GM18519 (cell line): ENCODE measurements around the gene ZNF215.
A peak's percentile ranks its signal among the peaks of the same experiment; 100 is the strongest.
"Not testable (repeated sequence)": the region's sequence is repeated elsewhere in the genome, so short reads cannot be mapped to it uniquely, and the experiment has no call there.

ENCODE experiments used
- ATAC-seq: cut with Tn5 transposase; IDR thresholded peaks from one replicate; pipeline ENCODE4 v1.9.1; 2021; ENCODE audit warnings: mild to moderate bottlenecking, moderate library complexity; ENCODE audit not compliant: unreplicated experiment, low FRiP score

ZNF215 gene

DNA sequence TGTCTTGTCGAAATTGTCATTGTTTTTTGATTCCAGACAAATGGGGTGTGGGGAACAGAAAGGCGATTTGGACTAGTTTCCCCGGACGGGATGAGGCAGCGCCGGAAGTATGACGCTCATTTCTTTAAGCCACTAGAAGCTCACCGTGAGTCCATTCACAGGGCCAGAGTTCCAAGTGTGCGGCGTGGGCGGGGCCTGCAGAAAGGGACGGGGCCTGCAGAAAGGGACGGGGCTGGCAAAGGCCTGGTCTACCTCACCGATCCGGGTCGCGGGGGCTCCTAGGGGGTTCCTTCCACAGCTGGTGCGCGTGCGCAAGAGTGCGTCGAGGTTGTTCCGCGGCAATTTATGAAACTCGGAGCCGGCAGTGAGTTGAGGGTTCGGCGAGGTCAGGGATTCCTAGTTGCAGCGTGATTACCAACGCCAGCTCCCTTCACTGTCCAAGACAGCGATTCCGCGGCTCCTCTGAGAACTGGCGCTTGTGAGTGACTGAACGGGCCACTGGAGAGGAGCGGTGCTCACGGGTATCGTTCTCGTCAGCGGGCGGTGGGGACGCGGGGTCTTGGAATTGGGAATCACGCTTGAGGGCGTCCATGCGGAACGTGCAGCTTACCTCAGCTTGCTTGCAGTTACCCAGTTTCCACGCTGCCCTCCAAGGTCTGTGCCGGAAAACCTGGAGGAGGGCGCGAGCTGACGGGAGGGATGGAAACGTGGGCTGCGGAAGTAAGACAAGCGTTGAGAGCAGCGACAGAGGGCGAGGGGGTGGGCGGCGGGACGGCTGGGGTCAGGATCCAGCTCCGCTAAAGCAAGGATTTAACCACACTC is at the start of gene ZNF215:
TSS of gene ZNF215 (plus strand) at position 219 of the 822 bp plus-strand sequence. CDS start 5,847 bp downstream, outside the sequence.
- ATAC-seq: peak; percentile 78

GRCh38 chr11:6876914-6877313 is 49.3 kb upstream of the ZNF215 start:
- ATAC-seq: no peak

DNA sequence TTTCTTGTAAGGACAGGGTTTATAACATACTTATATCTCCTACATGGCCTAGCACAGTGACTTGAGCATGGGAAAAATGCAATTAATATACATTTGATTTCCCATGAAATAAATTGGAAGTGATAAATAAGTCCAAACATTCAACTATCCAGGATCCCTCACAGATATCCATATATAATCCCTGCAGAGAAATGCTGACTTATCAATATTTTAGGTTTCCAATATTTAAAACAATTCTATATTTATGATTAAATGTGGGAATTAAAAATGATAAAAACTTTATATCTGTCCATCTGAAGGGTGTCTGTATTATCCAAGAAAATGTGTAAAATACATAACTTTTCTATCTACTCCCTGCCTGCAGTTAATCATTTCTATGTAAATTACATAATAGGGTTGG is 43.5 kb upstream of the ZNF215 start:
- no peak for ATAC-seq

DNA sequence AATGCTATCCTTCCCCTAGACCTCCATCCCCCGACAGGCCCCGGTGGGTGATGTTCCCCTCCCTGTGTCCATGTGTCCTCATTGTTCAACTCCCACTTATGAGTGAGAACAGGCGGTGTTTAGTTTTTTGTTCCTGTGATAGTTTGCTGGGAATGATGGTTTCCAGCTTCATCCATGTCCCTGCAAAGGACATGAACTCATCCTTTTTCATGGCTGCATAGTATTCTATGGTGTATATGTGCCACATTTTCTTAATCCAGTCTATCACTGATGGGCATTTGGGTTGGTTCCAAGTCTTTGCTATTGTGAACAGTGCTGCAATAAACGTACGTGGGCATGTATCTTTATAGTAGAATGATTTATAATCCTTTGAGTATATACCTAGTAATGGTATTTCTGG is 38.5 kb upstream of the ZNF215 start:
- not testable (repeated sequence) for ATAC-seq

GRCh38 chr11:6888830-6889229 is 37.4 kb upstream of the ZNF215 start:
- no peak for ATAC-seq

GRCh38 chr11:6889835-6890234 is 36.4 kb upstream of the ZNF215 start:
- ATAC-seq: peak; percentile 53

- no peak for ATAC-seq
Measured at GRCh38 chr11:6892400-6892799, 33.8 kb upstream of the ZNF215 start, which contains the start of gene OR2D2. Gene OR2D2, minus strand, starts transcription at chr11:6892500. Its CDS starts 0 bp downstream, at chr11:6892500.

GRCh38 chr11:6894097-6894496 is 32.1 kb upstream of the ZNF215 start:
- no peak for ATAC-seq

DNA sequence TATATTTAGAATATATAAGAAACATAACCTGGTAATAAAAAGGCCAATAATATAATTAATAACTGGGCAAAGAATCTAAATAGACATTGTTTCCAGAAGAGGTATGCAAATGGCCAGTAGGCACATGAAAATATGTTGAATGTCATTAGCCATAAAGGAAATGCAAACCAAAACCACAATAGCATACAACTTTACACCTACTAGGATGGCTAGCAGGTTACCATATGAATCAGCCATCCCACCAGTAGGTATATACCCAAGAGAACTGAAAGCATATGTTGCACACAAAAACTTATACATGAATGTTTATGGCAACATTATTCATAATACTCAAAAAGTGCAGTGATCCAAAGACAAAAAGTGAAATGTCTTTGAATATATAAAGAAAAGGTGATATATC is 31.2 kb upstream of the ZNF215 start:
- peak; percentile 95 for ATAC-seq

DNA sequence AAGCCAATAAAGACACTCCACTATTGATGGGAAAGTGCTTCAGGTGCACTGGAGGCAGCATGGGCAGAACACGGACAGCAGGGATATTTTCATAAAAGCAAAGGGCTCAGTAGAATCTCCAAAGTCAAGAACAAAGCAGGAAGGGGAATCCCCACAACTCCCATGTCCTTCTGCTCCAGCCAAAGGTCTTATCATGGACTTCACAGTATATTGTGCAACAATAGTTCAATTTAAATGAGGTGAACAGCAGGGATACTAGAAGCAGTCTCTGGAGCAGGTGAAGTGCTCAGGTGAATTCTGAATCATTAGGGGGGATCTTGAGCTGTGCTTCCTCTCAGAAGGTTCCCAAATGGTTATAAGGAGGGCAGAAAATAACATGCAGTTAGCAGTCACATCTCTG is 27.3 kb upstream of the ZNF215 start:
- no peak for ATAC-seq

DNA sequence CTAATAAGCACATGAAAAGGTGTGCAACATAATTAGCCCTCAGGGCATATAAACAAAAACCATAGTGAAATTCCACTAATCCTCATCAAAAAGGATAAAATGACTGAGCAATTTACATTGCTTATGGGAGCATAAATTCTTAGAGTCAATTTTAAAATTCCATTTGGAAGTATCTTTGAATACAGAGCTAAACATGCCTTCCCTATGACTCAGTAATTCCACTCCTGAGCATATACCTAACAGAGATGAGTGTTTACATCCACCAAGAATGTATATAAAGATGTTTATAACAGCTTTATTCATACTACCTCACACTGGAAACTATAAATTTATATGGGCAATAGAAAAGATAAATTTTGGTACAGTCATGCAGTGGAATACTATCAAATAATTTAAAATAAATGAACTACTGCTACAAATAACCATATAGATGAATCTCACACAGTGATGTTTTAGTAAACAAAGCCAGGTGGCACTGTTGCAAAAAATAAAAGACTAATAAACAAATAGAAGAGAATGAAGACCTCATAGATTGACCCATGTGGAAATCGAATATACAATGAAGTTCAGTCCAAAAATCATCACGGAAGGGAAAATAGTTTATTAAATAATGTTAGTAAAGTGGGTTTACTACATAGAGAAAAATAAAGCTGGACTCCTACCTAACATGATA is 25.8 kb upstream of the ZNF215 start:
- no peak for ATAC-seq

- not testable (repeated sequence) for ATAC-seq
Measured at GRCh38 chr11:6904804-6905203, 21.4 kb upstream of the ZNF215 start.

DNA sequence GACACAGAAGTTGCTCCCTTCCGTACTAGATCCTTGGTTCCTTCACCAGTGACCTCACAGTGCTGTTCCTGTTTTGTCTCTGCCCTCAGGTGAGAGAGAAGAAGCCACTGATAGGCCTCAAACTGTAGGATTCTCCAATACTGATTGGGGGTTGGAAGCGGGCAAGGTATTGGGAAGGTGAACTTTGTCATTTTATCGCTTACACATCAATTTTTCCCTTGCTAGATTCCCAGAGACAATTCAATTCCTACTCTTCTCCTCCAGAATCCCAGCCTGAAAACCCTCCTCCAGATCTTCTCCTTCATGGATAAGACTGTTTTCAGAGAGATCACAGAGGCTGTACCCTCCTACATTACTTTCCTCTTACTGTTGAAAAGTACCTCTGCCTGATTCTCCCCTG is 14.8 kb upstream of the ZNF215 start:
- ATAC-seq: no peak

DNA sequence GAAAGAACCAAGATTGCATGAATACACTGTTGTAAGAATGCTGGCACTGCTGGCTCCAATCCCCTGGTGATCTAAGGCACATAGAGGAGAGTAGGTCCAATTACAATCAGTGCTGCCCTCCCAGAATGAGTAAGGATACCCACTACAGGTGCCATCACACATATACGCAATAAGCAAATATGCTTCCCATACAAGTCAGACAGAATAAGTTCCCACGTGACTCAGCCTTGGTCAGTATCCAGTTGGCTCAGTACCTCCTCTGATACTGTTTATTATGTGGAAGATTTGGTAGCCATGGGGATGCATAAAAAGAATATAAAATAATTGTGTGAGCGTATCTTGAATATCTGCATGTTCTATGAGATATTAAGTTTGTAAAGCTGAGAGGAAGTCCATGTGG is 14.3 kb upstream of the ZNF215 start:
- ATAC-seq: no peak

DNA sequence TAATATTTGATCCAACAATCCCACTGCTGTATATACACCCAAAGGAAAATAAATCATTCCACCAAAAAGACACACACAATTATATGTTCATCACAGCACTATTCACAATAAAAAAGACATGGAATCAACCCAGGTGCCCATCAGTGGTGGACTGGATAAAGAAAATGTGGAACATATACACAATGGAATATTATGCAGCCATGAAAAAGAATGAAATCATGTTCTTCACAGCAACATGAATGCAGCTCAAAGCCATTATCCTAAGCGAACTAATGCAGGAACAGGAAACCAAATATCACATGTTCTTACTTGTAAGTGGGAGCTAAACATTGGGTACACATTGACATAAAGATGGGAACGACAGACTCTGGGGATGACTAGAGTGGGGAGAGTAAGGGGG is 6.5 kb upstream of the ZNF215 start:
- no peak for ATAC-seq

- no peak for ATAC-seq
Measured at GRCh38 chr11:6920702-6921101, 5.5 kb upstream of the ZNF215 start, which contains the start of gene OR2D3. Gene OR2D3, plus strand, starts transcription at chr11:6921002. Its CDS starts 0 bp downstream, at chr11:6921002.

- ATAC-seq: no peak
Measured at GRCh38 chr11:6925007-6925577, 1.1 kb upstream of the ZNF215 start.

GRCh38 chr11:6925636-6926207 is 504 bp upstream of the ZNF215 start:
- peak; percentile 11 for ATAC-seq

GRCh38 chr11:6927030-6927617 is 898 bp downstream of the ZNF215 start:
- ATAC-seq: peak; percentile 49

DNA sequence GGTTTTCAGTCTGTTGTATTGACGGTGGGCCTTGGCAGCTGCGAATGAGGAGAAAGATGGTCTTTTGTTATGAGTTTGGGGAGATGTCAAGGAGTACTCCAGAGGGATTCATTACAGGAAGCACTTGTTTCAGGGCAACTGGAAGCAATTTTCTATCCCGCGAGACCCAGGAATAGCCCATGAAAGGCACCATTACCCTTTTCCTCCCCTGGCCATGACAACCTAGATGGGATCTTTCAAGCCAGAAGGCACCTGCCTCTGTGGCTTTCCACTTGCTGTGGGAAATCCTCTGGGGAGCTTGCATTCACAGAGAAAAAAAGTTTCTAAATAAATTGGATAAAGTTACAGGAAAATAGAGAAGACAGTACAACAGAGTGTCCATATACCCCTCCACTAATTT is 2.7 kb downstream of the ZNF215 start:
- no peak for ATAC-seq
